ENCODE measurements around the gene KPNB1. TPM values are rescaled to one million over a fixed set of nuclear protein-coding genes. Genes with fewer than 3 reads are reported as not detected.
A peak's percentile ranks its signal among the peaks of the same experiment; 100 is the strongest.

Gene KPNB1
- total RNA-seq, 1 donor, result 443 TPM

DNA sequence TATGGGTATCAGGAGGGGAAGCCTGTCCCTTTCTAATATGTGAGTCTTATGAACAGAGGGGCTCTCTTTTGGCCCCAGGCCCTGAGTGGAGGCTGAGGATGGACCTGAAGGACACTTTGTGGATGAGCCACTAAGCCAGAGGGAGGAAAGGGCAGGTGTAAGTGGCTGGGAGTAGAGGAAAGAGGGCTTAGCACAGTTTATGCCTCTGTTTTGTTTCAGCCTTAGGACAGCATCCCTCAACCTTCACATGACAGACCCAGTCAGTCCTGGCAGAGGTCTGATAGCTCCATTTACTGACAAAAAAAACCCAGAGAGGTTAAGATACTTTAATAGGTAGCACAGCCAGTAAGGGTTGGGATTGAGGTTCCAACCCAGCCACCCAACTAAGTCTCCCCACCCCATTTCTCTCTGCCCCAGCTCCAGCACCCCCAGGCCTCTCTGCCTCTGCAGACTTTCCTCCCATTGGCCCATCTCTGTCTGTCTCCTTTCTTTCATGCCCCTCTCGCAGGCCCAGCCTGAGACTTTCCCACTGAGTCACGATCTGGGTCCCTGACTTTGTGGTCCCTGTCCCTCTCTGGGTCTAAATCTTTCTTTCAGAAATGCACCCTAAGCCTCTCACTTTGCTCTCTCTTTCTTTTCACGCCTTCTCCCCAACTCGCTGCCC, 78.6 kb downstream of the KPNB1 start:
- DNase-seq (ENCODE audit: low read depth), result no peak
- TF ChIP-seq, protein P1, sequence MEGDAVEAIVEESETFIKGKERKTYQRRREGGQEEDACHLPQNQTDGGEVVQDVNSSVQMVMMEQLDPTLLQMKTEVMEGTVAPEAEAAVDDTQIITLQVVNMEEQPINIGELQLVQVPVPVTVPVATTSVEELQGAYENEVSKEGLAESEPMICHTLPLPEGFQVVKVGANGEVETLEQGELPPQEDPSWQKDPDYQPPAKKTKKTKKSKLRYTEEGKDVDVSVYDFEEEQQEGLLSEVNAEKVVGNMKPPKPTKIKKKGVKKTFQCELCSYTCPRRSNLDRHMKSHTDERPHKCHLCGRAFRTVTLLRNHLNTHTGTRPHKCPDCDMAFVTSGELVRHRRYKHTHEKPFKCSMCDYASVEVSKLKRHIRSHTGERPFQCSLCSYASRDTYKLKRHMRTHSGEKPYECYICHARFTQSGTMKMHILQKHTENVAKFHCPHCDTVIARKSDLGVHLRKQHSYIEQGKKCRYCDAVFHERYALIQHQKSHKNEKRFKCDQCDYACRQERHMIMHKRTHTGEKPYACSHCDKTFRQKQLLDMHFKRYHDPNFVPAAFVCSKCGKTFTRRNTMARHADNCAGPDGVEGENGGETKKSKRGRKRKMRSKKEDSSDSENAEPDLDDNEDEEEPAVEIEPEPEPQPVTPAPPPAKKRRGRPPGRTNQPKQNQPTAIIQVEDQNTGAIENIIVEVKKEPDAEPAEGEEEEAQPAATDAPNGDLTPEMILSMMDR (IDR thresholded peaks at IDR 0.05; ENCODE audit: insufficient read depth, low read depth, low read length), result no peak
- H3K4me3 ChIP-seq (ENCODE audit: low read depth, low read length), result no peak overlapping the region

DNA sequence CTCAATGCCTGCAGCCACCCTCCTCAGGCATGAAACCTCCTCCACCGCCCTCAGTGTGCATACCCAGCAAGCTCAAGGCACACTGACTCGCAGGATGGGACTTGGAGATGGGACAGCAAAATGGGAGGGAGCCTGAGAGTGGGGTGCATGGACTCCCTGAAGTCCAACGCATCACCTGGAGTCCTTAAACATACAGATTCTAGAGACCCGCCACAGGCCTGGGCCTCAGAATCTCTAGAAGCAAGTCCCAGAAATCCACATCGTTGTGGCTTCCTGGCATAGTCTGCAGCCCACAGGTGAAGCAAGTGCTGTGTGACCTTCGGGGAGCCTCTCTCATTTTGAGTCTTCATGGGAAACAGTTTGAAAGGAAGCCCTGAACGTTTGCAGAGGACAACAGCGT, 79.8 kb downstream of the KPNB1 start:
- no peak overlapping the region for H3K4me3 ChIP-seq (ENCODE audit: low read depth, low read length)
- TF ChIP-seq, protein P1 (IDR thresholded peaks at IDR 0.05; ENCODE audit: insufficient read depth, low read depth, low read length), result no peak
- DNase-seq (ENCODE audit: low read depth), result no peak

DNA sequence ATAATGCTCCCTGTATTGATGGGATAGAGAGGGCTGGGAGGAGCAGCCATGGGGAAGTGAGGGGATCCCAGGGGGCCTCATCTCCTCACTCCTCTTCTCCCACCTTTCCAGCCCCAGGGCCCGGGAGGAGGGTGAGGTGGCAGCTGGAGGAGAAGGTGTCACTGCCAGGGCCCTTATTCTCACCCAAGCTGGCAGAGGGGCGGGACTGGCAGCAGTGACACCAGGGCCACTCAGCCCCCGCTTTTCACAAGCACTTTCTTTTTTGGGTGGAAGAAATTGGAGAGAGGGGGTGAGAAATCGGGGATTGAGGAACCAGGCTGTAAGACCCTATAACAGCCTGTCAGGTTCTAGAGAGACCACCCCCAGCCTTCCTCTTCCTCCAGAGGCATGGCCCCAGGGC, 81.0 kb downstream of the KPNB1 start:
- no peak for DNase-seq (ENCODE audit: low read depth)
- H3K4me3 ChIP-seq (ENCODE audit: low read depth, low read length), result no peak overlapping the region
- TF ChIP-seq, protein P1 (IDR thresholded peaks at IDR 0.05; ENCODE audit: insufficient read depth, low read depth, low read length), result no peak

DNA sequence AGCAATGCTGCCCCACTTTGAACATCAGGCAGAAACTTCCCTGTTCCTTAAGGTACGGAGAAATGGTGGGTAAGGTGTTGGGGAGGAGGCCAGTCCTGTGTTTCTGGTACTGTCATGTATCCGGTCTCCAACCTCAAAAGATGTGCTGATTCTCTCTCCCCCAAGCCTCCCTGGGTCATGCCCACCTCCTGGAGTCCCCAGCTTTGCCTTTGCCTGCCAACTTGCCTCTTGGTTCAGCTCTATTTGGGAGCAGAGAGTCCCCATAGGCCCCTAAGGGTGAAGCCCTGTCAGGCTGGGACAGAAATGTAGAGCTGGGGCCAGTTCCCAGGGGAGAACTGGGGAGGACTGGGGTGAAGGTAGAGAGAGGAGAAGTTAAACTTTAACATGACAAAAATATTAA, 81.7 kb downstream of the KPNB1 start:
- TF ChIP-seq, protein P1 (IDR thresholded peaks at IDR 0.05; ENCODE audit: insufficient read depth, low read depth, low read length), result no peak
- no peak overlapping the region for H3K4me3 ChIP-seq (ENCODE audit: low read depth, low read length)
- no peak for DNase-seq (ENCODE audit: low read depth)

DNA sequence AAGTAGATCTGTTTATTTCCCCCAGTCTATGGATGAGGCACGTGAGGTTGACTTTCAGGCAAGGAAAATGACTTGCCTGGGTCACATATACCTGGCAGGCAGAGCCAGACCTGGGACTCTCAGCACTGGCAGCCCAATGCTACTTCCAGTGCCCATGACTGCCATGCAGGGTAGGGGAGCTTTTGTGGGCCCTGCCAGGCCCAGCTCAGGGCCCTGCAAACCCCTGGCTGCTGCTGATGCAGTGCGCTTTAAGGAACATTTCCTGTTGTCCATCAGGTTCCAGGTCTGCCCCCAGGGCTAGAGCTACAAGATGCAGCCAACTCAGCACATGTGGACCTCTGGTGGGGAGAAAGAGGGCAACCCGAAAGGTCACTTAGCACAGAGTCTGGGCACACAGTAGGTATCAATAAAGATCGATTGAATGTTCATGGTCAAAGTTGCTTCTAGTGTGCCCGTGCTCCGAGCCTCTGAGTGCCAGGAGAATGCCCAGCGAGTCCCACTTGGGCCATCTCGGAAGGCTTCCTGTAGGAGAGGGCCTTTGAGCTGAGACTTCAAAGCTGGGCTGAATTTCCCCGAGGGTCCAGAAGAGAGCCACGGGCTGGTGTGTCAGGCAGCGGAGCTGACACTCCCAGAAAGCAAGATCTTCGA, 82.8 kb downstream of the KPNB1 start:
- DNase-seq (ENCODE audit: low read depth), result no peak
- TF ChIP-seq, protein P1 (IDR thresholded peaks at IDR 0.05; ENCODE audit: insufficient read depth, low read depth, low read length), result no peak
- no peak overlapping the region for H3K4me3 ChIP-seq (ENCODE audit: low read depth, low read length)

DNA sequence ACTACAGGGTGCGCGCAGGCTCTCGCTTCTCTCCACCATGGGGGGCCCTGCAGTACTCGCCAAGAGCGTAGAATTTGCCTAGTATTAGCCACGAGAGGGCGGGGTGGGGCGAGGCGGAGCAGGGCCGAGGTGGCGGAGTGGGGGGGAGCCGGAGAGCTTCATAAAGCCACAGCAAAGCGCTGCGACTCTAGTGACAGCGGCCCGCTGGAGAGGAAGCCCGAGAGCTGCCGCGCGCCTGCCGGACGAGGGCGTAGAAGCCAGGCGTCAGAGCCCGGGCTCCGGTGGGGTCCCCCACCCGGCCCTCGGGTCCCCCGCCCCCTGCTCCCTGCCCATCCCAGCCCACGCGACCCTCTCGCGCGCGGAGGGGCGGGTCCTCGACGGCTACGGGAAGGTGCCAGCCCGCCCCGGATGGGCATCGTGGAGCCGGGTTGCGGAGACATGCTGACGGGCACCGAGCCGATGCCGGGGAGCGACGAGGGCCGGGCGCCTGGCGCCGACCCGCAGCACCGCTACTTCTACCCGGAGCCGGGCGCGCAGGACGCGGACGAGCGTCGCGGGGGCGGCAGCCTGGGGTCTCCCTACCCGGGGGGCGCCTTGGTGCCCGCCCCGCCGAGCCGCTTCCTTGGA, 83.4 kb downstream of the KPNB1 start, which contains the start of gene TBX21:
Gene TBX21 (plus strand): TSS at position 190 of the 627 bp plus-strand sequence. CDS start 219 bp downstream, at position 409.
- TF ChIP-seq, protein P1 (IDR thresholded peaks at IDR 0.05; ENCODE audit: insufficient read depth, low read depth, low read length), result peak; percentile 8
- DNase-seq (ENCODE audit: low read depth), result peak; percentile 23
- H3K4me3 ChIP-seq (ENCODE audit: low read depth, low read length), result peak within 1 kb of the TSS; percentile 32
